ENCODE results near the gene VPS13C.

Gene VPS13C

DNA sequence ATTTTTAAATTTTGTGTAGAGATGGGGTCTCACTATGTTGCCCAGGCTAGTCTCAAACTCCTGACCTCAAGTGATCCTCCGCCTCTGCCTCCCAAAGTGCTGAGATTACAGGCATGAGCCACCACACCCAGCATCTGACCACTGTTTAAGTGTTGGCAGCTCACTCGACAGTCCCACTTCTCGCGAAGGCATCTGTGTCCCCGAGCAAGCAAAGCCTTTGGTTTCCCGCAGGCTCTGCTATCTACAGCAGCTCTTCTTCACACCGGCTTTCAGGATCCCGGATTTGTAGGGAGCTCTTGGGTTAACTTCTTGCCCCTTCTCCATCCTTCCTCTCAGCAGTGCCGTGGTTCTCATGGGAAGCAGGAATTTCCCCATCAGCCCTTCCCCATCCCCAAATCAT is 240.9 kb downstream of the VPS13C start:
- DNase-seq (ENCODE audit: low read depth), result no peak

DNA sequence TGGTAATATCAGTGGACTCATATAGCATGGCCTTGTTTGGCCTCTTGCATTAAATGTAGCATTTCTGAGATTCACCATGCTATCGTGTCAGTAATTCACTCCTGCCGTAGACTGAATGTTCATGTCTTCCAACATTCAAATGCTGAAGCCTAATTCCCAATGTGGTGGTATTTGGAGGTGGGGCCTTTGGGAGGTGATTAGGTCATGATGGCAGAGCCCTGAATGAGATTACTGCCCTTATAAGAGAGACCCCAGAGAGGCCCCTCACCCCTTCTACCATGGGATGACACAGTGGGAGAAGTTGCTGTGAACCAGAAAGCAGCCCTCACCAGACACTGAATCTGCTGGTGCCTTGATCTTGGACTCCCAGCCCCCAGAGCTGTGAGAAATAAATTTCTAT is 241.4 kb downstream of the VPS13C start:
- DNase-seq (ENCODE audit: low read depth), result no peak

DNA sequence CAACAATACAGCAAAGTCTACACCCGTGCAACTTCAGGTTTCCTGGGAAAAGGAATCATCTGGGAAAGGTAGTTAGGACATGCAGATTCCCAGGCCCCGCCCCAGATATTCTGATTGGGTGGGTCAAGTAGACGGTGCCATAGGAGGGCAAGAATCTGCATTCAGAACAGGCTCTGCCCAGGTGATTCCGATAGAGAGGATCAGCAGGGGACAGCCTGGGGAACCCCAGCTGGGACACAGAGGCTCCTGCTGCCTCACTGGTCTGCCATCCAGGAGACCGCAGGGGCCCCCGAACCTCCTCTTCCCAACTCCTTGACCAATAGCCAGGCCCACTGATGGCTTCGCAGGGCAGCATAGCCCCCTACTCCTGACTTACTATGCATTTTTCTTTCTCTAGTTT is 243.4 kb downstream of the VPS13C start:
- DNase-seq (ENCODE audit: low read depth), result no peak

DNA sequence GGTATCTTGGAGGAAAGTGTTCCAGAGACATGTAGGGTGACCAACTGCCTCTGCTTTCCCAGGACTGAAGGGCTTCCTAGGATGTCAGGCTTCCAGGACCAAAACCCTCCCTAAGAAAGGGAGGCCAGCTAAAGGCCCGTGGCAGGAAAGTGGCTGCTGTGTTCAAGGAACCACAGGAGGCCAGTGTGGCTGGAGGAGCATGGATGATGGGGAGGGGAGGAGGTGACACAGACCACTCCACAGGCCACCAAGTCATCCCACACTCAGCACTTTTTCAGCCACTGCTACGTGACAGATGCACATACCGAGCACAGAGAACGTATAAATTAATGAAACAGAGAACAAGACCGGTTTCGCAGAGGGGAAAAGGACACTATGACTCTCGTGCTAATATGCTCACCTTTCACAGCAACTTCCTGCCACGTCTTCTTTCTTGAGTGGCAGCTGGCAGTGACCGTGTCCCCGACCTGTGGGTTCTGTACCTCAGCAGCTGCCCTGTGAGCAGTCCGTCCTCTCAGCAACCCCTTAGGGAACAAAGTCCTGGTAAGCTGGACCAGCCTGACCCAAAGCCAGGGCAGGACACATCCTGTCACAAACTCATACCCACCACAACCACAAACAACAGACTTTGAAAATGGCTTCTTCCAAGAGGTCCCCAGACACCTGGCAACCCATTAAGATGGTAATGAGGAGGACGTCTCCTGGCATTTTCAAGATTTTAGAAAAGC is 244.7 kb downstream of the VPS13C start:
- no peak for DNase-seq (ENCODE audit: low read depth)

DNA sequence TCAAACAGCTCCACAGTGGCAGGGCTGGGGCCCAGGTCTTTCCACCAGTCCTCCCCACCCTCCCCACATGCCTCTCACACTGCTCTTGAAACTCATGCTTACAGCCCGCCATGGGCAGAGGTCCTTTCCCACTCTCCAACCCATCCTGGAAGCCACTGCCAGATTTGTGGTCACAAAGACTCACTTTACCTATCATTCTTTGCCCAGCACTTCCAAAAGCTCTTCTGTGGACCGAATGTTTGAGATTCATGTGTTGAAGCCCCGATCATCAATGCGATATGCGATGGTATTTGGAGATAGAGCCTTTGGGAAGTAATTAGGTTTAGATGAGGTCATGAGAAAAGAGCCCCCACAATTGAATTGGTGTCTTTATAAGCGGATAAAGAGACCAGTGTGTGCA is 247.8 kb downstream of the VPS13C start:
- no peak for DNase-seq (ENCODE audit: low read depth)

DNA sequence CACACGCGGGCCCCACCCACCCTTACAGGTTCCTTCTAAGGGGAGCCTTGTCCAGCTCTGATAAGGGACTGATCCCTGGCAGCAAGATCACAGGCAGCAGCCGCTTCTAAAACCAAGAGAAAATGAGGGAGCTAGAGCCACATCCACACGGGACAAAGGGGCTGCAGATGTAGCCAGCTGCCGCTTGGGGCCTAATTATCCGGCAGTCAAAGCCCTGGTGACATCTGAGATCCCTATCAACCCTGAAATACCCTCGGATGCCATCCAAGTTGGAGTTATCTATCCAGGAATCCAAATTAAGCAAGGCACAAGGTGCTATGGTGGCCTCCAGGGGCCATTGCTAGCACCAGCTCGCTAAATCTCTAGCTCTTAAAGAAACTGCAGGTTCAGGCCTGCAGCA is 248.3 kb downstream of the VPS13C start:
- DNase-seq (ENCODE audit: low read depth), result no peak

DNA sequence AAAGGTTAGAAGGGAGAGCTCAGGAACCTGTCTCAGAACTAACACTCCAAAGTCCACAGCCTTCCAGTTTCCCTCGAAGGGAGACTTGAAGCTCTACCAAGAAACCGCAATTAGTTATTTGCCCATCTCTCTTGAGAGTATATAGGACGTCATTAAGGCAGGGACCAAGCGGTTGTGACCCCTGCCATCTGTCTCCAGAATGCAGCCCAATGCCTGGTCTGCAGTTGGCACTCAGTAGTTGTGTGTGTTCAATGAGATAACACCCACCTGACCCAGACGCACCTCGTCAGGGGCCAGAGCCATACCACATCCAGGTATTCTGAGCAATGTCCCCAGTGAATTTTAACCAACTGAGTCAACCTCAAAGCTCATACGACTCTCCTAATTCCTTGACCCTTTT is 251.0 kb downstream of the VPS13C start:
- no peak for DNase-seq (ENCODE audit: low read depth)

DNA sequence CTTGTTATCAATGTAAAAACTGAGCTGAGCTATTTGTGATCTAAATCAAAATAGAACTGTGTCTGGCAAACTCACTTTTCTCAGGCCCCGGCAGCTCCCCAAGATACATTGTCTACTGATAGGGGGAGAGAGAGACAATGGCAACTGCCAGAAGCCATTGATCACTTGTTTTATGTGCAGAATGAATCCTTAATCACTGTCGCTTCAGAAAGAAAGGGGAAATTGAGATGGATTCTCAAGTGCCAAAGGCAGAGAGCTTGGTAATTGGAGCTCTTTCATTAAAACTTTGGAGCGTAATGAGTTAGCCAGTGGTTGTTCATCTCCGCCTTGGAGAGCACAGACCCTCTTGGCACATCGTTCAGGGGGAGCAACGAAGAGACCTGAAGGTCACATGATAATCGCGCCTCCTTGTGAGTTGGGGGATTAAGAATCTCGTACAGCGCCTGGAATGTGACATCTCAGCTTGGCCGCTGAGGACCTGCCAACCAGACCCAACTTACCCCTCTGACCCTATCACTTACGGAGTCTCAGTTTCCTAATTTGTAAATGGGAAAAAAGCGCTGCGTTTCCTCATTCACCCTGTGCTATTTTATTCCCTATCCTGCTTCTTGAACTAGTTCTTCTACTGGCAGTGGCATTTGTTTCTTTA is 252.8 kb downstream of the VPS13C start:
- DNase-seq (ENCODE audit: low read depth), result no peak
